ENCODE data around the gene DEXI.
A peak's percentile ranks its signal among the peaks of the same experiment; 100 is the strongest.
"Not testable (repeated sequence)": the region's sequence is repeated elsewhere in the genome, so short reads cannot be mapped to it uniquely, and the experiment has no call there.

DEXI gene

DNA sequence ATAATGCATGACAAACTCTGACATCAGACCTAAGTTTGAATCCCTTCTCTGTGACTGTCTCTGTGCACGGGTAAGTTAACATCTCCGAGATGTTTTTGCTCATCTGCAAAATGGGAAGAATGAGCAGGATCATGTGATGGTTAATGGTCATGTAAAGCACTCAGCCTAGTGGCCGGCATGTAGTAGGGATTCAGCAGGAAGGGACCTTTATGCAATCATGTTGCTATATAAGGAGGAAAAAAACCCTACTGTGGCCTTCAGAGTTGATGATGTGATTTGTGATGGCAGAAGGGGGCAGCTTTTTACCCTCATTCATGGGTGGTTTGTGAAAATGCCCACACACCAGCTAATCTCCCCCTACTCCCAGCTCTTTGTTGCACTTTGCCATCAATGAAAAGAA lies 26.2 kb upstream of the DEXI start:
- no peak for DNase-seq (ENCODE audit: low spot score)

GRCh38 chr16:10967986-10968385 lies 25.7 kb upstream of the DEXI start:
- DNase-seq (ENCODE audit: low spot score): no peak

GRCh38 chr16:10966559-10966958 lies 24.3 kb upstream of the DEXI start:
- not testable (repeated sequence) for DNase-seq (ENCODE audit: low spot score)

GRCh38 chr16:10966129-10966528 lies 23.9 kb upstream of the DEXI start:
- no peak for DNase-seq (ENCODE audit: low spot score)

GRCh38 chr16:10965440-10966061 lies 23.3 kb upstream of the DEXI start:
- DNase-seq (ENCODE audit: low spot score): no peak

- DNase-seq (ENCODE audit: low spot score): no peak
Measured at GRCh38 chr16:10964891-10965326, 22.6 kb upstream of the DEXI start.

DNA sequence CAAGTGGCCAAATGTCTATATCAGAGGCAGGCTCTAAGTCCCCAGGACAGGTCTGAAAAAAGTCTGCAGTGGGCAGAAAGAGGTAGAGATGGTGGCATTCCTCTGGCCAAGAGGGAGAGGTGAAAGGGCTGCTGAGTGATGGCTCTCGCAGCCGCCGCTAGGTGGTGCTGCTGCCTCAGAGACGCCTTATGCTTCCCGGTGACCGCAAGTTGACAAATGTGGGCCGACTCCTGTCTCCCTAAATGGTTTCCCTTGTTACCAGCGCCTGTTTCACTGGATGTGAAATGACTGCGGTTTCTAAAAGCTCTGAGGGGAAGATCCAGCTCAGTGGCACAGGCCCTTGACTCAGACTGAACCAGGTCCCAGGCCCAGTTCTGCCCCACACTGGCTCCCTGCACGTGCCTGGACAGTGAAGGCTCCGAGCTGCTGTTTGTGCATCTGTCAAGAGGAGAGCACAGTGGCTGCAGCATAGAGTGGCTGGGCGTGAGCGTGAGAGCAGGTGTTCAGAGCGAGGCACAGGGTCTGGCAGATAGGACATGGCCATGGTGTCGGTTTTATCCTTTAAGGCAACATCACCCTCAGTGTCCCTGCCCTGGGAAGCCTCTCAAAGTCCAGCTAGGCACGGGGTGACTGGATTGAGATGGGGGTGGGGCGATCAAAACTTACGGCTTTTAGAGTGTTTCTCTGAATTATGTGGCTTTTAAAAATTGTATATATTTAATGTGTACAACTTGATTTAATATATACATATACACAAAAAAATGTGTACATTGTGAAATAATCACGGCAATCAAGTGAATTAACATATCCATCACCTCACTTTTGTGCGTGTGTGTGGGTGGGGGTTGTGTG lies 22.0 kb upstream of the DEXI start:
- peak; percentile 81 for DNase-seq (ENCODE audit: low spot score)

- peak; percentile 81 for DNase-seq (ENCODE audit: low spot score)
Measured at GRCh38 chr16:10961231-10961630, 19.0 kb upstream of the DEXI start.

- DNase-seq (ENCODE audit: low spot score): no peak
Measured at GRCh38 chr16:10959161-10959560, 16.9 kb upstream of the DEXI start.

DNA sequence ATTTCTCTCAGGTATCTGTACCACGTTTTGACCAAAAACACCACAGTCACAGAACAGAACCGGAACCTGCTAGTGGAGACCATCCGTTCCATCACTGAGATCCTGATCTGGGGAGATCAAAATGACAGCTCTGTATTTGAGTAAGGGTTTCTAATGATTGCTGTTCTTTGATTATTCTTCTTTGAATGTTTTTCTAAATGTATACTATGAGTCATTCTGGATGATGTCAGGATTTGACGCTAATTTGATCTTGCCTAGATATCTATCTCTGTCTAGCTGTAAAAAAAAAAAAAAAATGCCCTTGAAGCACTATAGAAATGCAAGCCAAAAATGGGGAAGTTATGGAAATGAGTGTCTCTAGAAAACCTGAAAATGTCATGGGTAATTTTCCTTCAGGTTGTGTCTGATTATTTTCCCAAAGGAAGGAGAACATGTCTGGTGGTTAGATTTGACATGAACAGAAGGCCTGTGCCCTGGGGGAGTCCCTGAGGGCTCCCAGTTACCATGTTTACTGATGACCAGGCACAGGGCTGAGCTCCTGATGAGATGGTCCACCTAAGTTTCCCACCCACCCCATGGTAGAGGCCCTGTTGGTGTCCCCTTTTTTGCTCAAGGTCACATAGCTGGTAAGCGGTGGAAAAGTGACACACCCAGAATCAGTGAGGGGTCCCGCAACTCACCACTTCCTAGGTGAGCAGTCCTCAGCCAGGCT lies 15.7 kb upstream of the DEXI start:
- DNase-seq (ENCODE audit: low spot score): no peak

DNA sequence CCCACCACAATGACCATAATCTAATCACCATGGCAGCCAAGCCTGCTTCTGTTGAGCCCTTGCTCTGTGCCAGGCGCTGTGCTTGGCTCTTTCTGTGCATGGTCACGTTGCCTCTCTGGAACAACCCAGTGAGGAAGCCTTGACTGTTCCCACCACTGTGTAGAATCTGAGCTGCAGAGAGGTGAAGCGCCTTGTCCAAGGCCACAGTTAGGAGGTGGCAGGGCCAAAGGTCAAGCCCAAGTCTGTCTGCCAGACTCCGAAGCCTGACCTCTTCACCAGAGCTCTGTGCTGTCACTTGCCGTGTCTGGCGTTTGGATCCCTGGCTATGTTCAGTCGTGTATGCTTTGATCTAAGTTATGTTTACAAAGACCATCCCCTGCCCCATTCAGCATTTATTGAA lies 12.6 kb upstream of the DEXI start:
- DNase-seq (ENCODE audit: low spot score): no peak

DNA sequence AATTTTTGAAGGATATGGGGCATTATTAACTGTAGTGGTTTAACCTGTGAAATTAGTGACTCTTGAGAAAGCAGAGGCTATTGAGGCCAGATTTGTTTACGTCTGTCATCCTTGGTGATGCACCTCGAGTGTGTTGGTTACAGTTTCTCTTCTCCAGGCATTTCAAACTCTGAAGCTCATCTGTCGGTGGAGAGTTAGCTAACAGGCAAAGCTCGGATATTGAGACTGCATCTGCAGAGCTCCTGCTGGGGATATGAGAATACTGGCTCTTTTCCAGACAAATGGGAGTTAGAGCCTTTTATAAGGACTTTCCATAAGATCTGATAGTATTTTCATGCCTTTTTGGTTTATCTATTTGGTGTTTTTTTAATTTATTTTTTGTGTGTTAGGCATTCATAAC lies 8.8 kb upstream of the DEXI start:
- no peak for DNase-seq (ENCODE audit: low spot score)

- peak; percentile 42 for DNase-seq (ENCODE audit: low spot score)
Measured at GRCh38 chr16:10950393-10950792, 8.1 kb upstream of the DEXI start.

DNA sequence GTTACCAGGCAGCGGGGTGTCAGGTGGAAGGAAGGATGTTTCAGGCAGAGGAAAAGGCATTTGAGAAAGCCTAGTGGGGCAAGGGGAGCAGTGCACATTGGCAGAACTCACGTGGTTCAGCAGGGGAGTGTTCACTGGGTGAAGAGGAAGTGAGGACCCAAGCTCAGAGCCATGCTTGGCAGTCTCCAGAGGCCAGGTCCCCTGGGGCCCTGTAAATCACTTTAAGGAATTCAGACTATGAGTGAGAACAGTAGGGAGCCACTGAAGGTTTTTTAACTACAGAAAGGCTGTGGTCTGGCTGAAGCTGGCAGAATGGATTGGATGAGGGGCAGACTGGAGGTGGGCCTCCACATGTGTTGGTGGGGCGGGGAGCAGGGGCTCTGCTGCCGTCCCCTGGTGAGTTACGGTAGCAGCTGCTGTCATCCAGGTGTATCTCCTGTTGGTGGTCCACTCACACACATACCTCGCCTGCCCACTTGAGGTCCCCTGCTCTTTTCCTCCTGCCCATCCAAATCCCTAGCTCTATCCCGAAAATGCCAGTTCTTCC lies 7.2 kb upstream of the DEXI start:
- DNase-seq (ENCODE audit: low spot score): peak; percentile 65

DNA sequence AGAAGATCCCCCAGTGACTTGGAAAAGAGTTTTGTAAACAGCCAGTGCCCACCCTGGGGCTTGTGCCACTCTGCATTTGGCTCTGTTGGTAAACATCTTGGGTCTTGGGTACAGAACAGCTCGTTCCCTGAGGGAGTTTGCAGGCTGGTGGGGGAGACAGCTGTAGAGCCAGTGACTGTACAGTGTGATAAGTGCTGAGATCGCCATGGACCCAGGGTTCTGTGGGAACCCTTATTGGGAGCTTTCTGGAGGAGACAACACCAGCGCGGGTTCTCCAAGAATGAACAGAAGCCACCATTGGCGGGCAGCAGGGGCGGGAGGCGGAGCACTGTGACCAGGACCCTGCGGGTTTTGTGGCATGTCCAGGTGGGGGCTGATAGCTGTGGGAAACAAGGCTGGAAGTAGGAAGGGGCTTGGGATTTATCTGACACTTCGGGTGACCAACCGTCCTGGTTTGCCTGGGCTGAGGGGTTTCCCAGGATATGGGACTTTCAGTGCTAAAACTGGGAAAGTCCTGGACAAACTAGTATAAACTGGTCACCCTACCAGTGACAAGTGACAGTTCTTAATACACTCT lies 5.0 kb upstream of the DEXI start:
- no peak for DNase-seq (ENCODE audit: low spot score)

GRCh38 chr16:10946308-10946707 lies 4.0 kb upstream of the DEXI start:
- peak; percentile 46 for DNase-seq (ENCODE audit: low spot score)

- no peak for DNase-seq (ENCODE audit: low spot score)
Measured at GRCh38 chr16:10945065-10945787, 3.0 kb upstream of the DEXI start.

GRCh38 chr16:10944249-10945064 lies 2.2 kb upstream of the DEXI start, which contains the start of gene CLEC16A:
CLEC16A (plus strand) TSS chr16:10944564; CDS start chr16:10944718, 154 bp downstream.
- peak; percentile 97 for DNase-seq (ENCODE audit: low spot score)

DNA sequence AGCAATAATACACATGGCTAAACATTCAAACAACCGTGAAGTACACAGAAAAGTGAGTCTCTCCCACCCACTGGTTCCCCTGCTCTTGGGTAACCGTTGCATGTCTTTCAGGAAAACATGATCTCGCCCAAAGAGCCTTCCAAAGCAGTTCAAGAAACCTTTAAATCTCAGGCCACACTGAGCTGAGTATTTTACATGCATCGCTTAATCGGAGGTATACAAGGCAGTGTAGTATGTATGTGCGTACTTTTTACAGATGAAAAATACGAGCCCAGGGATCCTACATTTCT lies 741 bp upstream of the DEXI start:
- DNase-seq (ENCODE audit: low spot score): no peak

DNA sequence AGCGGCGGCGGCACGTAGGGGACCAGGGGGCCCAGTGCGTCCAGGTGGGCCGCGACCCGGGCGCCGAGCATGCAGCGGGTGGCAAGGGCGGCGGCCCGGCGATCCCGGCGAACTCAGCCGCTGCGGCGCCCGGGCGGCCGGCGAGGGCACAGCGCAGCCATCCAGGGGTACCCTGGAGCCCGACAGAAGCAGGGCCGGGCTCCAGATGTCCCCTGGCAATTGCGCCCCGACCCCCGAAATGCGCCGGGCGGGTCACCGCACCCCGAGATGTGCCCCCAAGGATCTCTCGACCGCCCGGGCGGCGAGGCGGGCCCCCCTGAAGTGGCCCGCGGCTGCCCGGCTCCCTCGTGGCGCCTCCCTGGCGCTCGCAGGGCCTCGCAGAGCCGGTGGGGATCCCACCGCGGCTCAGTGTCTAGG lies 325 bp downstream of the DEXI start:
- DNase-seq (ENCODE audit: low spot score): not testable (repeated sequence)
